ENCODE measurements around the gene PRTG. TPM values are rescaled to one million over a fixed set of nuclear protein-coding genes. Genes with fewer than 3 reads are reported as not detected.
A peak's percentile ranks its signal among the peaks of the same experiment; 100 is the strongest.

Gene PRTG
- total and polyA plus RNA-seq, 2 donors (not counting 1 experiment from before 2014, with no cell fraction given): 2.1 to 4.0 TPM

- Histone ChIP-seq H3K4me3 (replicated peaks in 1 of 4; ENCODE audit: control extremely low read depth in 1 of 4, insufficient read depth in 1 of 4, low read depth in 3 of 4, low read length in 4 of 4) (no peak overlapping the region), H3K4me2 (ENCODE audit: extremely low read depth, insufficient read depth, low read length) (no peak overlapping the region), H3K9me3 (ENCODE audit: control insufficient read depth, insufficient read depth, low read depth, low read length) (no peaks in the 10 kb centered on the region), H3K27me3 (ENCODE audit: control insufficient read depth, insufficient read depth, low read length) (no peaks in the 10 kb centered on the region), H4K20me1 (ENCODE audit: control insufficient read depth, extremely low read depth, insufficient read depth, low read length) (no peaks in the 10 kb centered on the region), H3K79me2 (ENCODE audit: control insufficient read depth, insufficient read depth, low read length) (no peaks in the 10 kb centered on the region), H3K9ac (ENCODE audit: insufficient read depth, low read length) (no peak overlapping the region), H3K36me3 (ENCODE audit: control insufficient read depth, insufficient read depth, low read length) (no peaks in the 10 kb centered on the region), H2AFZ (ENCODE audit: low read length) (no peak overlapping the region), H3K4me1 (ENCODE audit: control insufficient read depth, extremely low read depth, insufficient read depth, low read length) (no peaks in the 10 kb centered on the region), H3K27ac (ENCODE audit: insufficient read depth, low read length) (no peak overlapping the region)
- DNase-seq (ENCODE audit: low read depth in 2 of 2): peak in 1 of 2 donors; percentile 30
- TF ChIP-seq EZH2 (IDR thresholded peaks at IDR 0.05; ENCODE audit: low read length, missing control alignments) (no peak), CTCF (conservative IDR thresholded peaks at IDR 0.05 in 1 of 2, IDR thresholded peaks at IDR 0.05 in 1 of 2; ENCODE audit: low read depth in 1 of 2, low read length in 2 of 2) (no peak)
These were observed 41.3 kb upstream of the PRTG start for GRCh38 chr15:55784286-55784685.

- Histone ChIP-seq H3K4me3 (replicated peaks in 1 of 4; ENCODE audit: control extremely low read depth in 1 of 4, insufficient read depth in 1 of 4, low read depth in 3 of 4, low read length in 4 of 4) (no peak overlapping the region), H2AFZ (ENCODE audit: low read length) (no peak overlapping the region), H3K4me2 (ENCODE audit: extremely low read depth, insufficient read depth, low read length) (no peak overlapping the region), H3K9me3 (ENCODE audit: control insufficient read depth, insufficient read depth, low read depth, low read length) (no peaks in the 10 kb centered on the region), H3K4me1 (ENCODE audit: control insufficient read depth, extremely low read depth, insufficient read depth, low read length) (no peaks in the 10 kb centered on the region), H3K79me2 (ENCODE audit: control insufficient read depth, insufficient read depth, low read length) (no peaks in the 10 kb centered on the region), H4K20me1 (ENCODE audit: control insufficient read depth, extremely low read depth, insufficient read depth, low read length) (no peaks in the 10 kb centered on the region), H3K9ac (ENCODE audit: insufficient read depth, low read length) (no peak overlapping the region), H3K27me3 (ENCODE audit: control insufficient read depth, insufficient read depth, low read length) (no peaks in the 10 kb centered on the region), H3K36me3 (ENCODE audit: control insufficient read depth, insufficient read depth, low read length) (no peaks in the 10 kb centered on the region), H3K27ac (ENCODE audit: insufficient read depth, low read length) (no peak overlapping the region)
- no peak for TF ChIP-seq CTCF (conservative IDR thresholded peaks at IDR 0.05 in 1 of 2, IDR thresholded peaks at IDR 0.05 in 1 of 2; ENCODE audit: low read depth in 1 of 2, low read length in 2 of 2)
- no peak for DNase-seq (ENCODE audit: low read depth in 2 of 2)
These were observed 39.9 kb upstream of the PRTG start for GRCh38 chr15:55782901-55783300.

- no peaks in the 10 kb centered on the region for H4K20me1 ChIP-seq (ENCODE audit: control insufficient read depth, extremely low read depth, insufficient read depth, low read length)
- TF ChIP-seq EZH2 (IDR thresholded peaks at IDR 0.05; ENCODE audit: low read length, missing control alignments): no peak
- no peak for TF ChIP-seq CTCF (conservative IDR thresholded peaks at IDR 0.05 in 1 of 2, IDR thresholded peaks at IDR 0.05 in 1 of 2; ENCODE audit: low read depth in 1 of 2, low read length in 2 of 2)
These were observed 37.3 kb upstream of the PRTG start for GRCh38 chr15:55780292-55780691.

More at GRCh38 chr15:55780292-55780691, 37.3 kb upstream of the PRTG start:
- Histone ChIP-seq H3K27me3 (ENCODE audit: control insufficient read depth, insufficient read depth, low read length) (peaks cover 4% of the 10 kb centered on the region), H3K4me1 (ENCODE audit: control insufficient read depth, extremely low read depth, insufficient read depth, low read length) (no peaks in the 10 kb centered on the region), H3K9me3 (ENCODE audit: control insufficient read depth, insufficient read depth, low read depth, low read length) (no peaks in the 10 kb centered on the region), H3K4me2 (ENCODE audit: extremely low read depth, insufficient read depth, low read length) (no peak overlapping the region), H3K27ac (ENCODE audit: insufficient read depth, low read length) (no peak overlapping the region), H3K4me3 (replicated peaks in 1 of 4; ENCODE audit: control extremely low read depth in 1 of 4, insufficient read depth in 1 of 4, low read depth in 3 of 4, low read length in 4 of 4) (no peak overlapping the region), H3K9ac (ENCODE audit: insufficient read depth, low read length) (no peak overlapping the region), H3K36me3 (ENCODE audit: control insufficient read depth, insufficient read depth, low read length) (no peaks in the 10 kb centered on the region), H2AFZ (ENCODE audit: low read length) (no peak overlapping the region), H3K79me2 (ENCODE audit: control insufficient read depth, insufficient read depth, low read length) (no peaks in the 10 kb centered on the region)
- no peak for DNase-seq (ENCODE audit: low read depth in 2 of 2)

Measured in fibroblast of lung (primary cell).